ENCODE results near the gene ADAMTSL5.
"Not testable (repeated sequence)": the region's sequence is repeated elsewhere in the genome, so short reads cannot be mapped to it uniquely, and the experiment has no call there.

The ADAMTSL5 gene

DNA sequence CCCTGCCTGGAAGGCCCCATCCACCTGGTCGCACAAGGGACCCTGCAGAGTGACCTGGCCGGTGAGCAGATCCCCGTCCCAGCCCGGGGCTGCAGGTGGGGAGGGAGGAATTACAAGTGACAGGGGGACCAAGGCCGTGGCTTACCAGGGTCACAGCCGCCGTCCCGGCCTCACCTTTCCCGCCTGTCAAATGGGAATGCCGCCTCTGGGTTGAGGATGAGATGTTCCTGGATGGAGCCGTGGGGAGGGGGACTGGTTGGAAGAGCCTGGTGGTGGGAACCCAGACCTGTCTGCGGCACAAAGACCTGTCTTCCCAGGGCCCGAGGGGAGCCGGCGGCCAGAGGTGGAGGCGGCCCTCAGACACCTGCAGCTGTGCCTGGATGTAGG is 16.6 kb upstream of the ADAMTSL5 start:
- no peak for DNase-seq

DNA sequence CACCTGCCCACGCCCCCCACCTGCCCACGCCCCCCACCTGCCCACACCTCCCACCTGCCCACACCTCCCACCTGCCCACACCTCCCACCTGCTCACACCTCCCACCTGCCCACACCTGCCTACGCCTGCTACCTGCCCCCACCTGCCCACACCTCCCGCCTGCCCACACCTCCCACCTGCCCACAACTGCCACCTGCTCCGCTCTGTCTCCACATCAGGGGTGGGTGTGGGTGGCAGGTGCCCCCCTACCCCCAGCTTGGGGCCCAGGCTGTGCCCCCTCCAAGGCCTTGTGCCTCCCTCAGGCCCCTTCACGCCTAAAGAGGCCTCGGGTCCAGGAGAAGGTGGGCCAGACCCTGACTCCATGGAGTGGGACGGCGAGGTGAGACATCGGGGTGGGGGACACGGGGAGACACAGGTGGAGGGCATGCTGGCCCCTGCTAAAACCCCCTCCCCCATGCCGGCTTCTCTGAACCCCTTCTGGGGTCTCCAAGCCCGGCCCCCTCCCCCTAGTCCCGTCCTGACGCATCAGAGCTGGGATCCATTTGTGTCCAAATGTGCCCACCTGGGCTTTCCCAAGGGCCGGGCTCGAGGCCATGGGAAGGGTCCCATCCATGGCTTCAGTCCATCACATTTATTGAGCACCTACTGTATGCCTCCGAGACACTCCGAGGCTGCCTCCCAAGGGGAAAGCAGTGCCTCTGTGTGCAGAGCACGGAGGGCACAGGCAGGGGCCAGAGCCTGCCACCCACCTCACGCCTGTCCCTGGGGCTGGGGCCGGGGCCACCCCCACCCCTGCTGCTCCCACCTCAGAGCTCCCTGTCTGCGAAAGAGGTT is 16.0 kb upstream of the ADAMTSL5 start:
- DNase-seq, result no peak

DNA sequence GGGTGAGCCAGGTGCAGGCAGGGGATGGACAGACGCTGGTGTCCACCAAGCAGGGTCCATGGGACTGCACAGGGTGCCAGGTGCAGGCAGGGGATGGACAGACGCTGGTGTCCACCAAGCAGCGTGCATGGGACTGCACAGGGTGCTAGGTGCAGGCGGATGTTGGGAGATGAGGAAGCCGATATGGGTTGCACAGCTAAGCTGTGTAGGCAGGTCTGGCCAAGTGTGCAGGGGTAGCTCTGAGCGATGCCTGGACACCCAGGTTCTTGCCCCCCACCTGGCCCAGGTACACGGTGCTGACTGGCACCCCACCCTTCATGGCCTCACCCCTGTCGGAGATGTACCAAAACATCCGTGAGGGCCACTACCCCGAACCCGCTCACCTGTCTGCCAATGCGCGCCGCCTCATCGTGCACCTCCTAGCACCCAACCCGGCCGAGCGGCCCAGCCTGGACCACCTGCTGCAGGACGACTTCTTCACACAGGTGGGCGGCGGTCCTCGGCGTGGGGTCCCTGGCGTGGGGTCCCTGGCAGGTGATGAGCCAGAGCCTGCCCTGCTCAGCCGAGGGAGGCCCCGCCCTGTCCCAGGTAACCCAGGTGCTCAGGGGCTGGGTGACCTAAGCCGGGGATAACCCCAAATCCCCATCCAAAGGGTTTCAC is 15.0 kb upstream of the ADAMTSL5 start:
- DNase-seq, result no peak

DNA sequence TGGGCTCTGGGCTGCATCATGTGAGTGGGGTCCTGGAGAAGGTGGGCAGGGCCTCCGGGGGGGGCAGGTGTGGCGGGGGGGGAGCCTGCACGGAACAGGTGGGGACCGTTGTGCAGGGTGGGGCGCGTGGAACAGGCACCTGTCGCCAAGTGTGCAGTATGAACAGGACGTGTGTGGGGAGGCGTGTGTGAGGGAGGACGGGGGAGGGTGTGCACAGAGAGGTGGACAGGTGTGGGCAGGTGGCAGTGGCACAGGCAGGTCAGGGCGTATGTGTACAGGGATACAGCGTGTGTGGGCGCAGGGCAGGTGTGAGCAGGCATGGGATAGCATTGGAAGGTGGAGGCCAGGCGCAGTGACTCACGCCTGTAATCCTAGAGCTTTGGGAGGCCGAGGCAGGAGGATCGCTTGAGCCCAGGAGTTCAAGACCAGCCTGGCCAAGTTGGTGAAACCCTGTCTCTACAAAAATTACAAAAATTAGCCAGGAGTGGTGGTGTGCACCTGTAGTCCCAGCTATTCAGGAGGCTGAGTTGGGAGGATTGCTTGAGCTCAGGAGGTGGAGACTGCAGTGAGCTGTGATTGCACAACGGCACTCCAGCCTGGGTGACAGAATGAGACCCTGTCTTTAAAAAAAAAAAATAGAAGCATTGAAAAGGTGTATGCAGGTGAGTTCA is 14.3 kb upstream of the ADAMTSL5 start:
- DNase-seq, result no peak

DNA sequence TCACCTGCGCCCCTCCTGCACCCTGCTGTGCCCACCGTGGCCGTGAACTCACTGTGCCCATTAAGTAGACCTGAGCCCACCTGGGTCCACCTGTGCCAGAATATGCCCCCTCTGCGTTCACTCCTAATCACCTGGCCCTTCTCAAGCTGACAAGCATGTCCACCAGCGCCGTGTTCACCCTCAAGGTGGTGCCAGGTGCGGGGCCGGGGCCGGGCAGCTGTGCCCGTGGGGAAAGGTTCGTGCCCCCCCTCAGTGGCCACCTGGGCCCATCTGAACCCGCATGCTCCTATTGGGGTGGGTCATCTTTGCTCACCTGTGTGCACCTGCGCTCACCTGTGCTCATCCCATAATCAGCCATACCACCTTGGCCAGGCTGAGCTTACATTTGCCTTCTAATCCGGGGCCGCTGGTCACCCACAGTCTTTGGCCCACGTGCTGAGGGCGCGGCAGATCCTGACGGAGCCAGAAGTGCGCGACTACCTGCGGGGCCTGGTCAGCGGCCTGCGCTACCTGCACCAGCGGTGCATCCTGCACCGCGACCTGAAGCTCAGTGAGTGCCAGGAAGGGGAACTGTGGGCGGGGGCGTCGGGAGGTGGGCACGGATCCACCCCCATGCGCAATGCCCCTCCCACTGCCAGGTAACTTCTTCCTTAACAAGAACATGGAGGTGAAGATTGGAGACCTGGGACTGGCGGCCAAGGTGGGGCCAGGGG is 13.4 kb upstream of the ADAMTSL5 start:
- no peak for DNase-seq

DNA sequence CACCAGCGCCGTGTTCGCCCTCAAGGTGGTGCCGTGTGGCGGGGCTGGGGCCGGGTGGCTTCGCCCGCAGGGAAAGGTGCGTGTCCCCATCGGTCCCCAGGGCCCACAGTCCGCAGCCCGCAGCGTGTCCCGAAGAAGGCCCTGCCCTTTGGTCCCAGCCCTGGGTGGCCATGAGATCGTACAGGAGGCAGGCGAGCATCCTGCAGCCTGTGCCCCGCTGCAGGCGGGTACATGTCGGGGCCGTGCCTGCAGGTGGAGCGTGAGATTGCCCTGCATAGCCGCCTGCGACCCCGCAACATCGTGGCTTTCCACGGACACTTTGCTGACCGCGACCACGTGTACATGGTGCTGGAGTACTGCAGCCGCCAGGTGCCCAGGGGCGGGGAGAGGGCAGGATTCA is 12.5 kb upstream of the ADAMTSL5 start:
- DNase-seq, result no peak

DNA sequence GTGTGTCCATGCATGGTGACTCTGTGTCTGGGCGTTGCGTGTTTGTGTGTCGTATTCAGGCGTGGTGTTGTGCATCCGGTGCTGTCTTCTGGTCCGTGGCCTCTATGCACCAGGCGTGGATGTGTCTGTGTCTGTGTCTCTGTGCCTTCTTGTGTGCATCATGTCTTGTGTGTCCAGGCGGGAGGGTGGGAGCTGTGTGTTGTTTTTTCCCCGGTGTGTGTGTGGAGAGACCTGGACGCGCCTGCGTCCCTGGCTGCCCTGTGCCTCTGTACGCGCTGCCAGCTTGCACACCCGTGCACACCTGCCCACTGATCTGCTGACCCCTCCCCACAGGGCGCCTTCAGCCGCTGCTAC is 12.1 kb upstream of the ADAMTSL5 start:
- no peak for DNase-seq

DNA sequence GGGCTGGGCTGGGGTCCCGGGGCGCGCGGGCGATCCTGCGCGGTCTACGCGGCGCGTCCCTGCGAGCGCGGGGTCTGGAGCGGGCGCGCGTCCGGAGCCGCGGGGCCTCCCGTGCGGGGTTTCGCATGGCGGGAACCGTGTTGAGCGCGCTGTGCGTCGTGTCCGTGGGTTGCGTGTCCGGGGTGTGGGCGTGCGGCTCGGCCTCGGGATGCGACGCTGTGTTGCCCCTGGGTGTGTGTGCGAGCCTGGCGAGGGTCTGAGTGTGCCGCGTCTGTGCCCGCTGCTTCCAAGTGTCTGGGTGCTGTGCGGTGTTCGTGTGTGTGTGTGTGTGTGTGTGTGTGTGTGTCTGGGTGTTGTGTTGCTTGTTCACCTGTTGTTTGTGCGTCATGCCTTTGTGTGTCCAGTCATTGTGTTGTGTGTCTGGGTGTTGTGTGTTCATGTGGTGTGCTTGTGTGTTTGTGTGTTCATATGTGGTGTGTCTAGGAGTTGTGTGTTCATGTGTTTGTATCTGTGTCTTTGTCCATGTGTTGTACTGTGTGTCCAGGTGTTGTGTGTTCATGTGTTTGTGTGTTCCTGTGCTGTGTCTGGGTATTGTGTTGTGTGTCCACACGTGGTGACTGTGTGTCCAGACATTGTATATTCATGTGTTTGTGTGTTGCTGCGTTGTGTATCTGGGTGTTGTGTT is 11.6 kb upstream of the ADAMTSL5 start:
- DNase-seq, result no peak

DNA sequence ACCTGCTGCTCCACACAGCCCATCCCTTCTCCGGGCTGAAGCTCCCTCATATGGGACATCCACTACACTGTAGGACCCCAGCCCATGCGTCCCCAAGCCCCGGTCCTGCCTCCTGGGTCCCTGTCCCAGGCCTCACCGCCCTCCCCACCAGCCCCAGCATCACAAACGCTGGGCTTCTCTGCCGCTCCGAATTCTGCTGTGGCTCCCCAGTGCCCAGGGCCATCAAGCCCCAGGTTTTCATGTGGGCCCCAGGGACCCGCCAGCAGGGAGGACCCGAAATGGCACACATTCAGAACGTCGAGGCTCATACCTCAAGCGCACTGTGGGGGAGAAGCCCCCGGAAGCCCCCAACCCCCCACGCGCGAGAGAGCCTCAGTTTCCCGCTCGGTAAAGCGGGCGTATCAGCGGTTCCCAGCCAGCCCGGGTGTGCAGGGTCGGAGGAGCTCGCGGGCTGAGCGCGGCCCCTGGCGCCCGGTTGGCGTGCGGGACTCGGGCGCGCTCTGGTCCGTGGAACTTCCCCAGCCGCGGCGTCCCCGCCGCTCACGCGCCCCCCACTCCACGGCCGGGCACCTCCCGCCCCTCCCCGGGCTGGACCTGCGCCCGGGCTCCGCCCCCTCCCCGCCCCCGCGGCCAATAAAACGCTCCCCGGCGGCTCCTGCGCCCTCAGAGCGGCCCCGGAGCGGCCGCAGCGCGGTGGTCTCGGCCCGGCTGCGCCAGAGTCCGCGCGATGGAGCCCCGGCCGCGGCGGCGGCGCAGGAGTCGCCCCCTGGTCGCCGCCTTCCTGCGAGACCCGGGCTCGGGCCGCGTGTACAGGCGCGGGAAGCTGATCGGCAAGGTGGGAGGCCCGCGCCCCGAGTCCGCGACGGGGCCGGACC is 10.8 kb upstream of the ADAMTSL5 start, which contains the start of gene PLK5:
TSS of gene PLK5 (plus strand) at position 666 of the 875 bp plus-strand sequence. CDS start 2,920 bp downstream, outside the sequence.
- DNase-seq, result no peak

DNA sequence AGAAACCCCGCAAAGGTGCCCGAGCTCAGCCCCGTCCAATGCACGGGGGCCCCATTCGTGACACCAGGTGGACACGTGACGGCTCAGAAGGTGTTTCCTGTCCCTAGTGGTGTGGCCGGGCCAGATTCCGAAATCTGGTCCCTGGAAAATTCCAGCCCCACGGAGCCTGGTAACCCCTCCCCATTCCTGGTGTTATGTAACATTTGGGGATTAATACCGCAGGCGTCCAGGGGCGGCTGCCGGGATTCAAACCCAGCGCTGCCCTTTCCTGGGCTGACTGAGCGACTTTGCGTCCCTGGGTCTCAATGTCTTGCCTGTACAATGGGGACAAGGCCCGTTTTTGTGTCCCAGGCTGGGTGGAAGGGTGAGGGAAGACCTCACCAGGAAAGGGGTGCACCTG is 10.0 kb upstream of the ADAMTSL5 start:
- no peak for DNase-seq

DNA sequence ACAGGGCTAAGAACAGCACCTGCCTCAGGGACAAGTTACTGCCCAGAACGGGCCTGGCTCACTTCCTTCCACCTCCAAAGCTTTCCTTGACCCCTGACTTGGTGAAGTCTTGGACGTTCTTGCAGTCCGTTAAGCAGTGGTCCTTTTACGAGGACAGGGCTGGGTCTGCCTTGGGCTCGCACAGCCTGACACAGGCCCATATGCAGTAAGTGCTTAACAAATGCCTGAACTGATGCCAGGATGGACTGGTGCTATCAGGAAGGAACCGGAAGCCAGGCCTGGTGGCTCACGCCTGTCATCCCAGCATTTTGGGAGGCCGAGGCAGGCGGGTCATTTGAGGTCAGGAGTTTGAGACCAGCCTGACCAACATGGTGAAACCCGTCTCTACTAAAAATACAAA is 9.2 kb upstream of the ADAMTSL5 start:
- DNase-seq, result no peak

DNA sequence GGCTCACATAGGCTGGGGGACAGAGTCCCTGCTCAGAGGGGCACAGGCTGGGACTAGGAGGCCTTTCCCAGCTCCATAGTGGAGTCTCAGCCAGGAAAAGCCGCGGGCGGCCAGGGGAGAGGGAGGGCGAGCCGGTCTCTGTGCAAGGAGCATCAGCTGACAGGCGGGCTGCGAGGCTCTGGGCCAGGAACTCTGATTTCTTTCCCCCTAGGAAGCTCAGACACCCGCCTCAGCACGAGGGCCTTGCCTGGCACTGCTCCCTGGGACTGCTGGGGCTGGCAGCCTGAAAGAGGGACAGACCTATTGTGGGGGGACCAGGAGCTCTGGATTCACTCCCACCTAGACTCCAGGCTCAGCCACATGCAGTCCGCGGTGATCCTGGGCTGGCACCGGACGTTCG is 8.8 kb upstream of the ADAMTSL5 start:
- DNase-seq, result no peak

DNA sequence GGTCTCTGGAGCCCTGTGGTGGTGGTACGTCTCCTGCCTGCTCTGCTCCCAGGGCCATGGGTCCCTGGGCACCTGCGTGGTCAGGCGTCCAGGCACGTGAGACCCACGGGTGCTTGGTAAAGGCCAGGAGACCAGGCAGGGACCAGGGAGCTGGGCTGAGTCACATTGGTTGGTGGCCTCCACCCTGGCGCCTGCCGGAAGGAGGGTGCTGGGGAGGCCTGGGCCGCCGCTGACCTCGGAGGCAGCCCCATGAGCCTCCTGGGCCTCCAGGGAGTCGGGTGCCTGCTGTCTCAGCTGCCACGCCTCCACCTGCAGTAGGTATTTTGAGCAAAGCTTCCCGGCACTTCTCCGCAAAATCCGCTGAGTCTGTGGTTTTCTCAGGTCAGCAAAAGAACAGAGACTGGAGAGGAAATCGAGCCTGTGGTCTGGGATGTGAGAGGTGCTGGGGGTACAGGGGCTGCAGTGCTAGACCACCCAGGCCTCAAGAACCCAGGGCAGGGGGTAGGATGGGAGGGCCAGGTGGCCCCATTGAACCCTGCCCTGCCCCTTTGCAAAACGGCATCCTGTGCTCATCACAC is 7.5 kb upstream of the ADAMTSL5 start:
- DNase-seq, result no peak

DNA sequence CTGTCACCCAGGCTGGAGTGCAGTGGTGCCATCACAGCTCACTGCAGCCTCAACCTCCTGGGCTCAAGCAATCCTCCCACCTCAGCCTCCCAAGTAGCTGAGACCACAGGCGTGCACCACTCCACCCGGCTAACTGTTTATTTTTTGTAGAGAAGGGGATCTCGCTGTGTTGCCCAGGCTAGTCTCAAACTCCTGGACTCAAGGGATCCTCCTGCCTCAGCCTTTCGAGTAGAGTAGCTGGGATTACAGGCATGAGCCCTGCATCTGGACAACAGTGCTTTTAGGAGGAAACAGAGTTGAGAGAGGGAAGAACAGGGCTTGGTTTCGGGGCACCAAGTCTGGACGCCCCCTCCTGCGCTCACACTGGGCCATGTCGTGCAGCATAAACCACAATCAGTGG is 7.0 kb upstream of the ADAMTSL5 start:
- DNase-seq, result not testable (repeated sequence)

DNA sequence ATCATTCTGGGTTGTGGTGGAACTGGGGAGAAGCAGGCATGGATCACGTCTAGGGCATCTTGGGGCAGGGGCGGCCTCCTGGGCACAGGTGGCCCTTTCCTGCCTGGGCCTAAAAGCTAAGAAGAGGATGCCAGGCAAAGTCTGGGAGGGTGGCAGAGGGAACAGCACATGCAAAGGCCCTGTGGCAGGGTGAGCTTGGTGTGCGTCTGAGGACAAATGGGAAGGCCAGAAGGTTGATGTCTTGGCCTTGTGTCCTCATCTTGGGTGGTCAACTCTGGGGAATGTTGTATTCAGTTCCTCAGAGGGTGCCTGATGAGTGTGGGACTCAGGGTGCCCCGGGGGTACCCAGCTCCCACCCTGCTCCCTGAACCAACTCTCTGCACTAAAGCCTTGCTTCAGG is 5.7 kb upstream of the ADAMTSL5 start:
- DNase-seq, result no peak

DNA sequence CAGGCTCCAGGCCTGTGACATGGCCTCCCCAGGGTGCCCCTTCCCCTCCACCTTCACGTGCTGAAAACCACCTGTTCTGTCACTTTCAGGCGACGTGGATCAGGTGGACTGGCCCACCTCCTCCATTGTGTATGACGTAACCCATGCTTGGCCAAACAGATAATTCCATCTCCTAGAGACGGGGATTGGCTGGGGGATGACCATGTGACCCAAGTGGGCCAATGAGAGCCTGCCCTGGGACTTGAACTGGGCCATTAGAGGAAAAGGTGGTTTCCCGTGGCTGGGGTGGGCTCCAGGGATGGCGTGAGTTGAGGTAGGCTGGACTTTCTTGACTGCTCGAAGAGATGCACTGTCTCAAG is 3.6 kb upstream of the ADAMTSL5 start:
- no peak for DNase-seq

DNA sequence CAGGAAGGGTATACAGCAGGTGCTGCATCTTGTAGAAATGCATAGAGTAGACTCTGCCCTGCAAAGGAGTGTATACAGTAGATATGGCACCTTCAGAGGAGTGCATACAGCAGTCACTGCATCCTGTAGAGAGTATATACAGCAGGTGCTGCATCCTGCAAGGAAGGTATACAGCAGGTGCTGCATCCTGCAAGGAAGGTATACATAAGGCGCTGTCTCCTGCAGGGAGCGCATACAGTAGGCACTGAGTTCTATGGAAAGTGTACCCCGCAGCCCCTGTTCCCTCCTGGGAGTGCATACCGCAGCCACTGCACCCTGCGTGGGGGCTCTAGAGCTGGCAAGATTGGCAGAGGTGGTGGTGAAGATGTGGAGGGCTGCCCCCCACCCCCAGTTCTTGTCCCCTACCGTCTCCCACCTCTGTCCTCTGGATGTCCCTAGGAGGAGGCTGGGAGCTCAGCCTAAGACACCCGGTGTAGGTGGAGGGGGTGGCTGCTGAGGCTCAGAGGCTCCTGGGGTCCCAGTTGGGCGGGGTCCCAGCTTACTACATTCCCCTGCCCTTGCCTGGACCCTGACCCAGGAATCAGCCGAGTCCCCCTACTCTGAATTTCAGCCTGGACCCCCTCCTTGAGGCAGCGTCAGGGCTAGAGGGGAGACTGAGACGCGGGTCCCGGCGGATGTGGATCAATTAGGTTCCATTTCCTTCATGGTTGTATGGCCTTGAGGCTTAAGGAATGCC is 2.3 kb upstream of the ADAMTSL5 start:
- DNase-seq, result no peak

DNA sequence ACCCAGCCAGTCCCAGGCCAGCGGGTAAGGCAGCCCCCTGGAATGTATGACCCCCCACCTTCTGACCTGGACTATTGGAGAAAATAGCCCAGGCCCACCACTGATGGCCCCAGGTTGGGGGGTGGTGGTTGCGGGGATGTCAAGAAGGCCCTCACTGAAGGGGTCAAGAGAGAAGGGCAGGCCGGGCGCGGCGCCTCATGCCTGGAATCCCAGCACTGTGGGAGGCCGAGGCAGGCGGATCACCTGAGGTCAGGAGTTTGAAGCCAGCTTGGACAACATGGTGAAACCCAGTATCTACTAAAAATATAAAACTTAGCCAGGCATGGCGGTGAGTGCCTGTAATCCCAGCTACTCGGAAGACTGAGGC is 1.5 kb upstream of the ADAMTSL5 start:
- DNase-seq, result no peak

DNA sequence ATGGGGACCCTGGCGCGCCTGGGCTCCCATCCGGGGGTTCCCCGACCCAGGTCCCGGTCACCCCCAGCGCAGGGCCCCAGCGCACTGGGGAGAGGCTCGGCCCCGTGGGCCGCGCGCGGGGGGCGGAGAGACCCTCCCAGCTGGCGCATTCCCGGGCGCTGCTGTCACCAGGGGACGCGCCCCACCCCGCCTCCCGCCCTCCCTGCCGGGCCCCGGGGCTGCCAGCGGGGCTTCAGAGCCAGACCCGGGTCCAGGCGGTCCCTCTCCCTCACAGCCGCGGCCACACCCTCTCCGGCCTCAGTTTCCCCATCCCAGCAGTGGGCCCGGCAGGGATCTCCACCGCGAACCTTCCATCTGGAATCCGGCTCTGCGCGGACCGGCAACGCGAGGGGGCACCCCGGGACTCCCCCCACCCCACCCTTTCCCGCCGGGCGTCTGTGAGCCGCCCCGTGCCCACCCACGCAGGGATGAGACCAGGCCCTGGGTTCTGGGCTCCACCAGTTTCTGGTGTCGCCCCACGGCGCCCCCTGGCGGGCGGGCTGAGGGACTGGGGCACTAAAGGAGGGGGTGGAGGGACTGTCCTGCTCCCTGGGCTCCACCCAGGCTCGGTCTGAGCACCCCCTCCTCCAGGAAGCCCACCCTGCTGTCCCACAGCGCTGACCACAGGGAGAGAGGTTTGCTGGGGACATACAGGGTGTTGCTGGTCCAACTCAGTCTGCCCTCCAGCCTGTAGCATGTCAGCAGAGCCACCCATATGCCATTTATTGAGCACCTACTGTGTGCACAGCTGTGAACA is 878 bp upstream of the ADAMTSL5 start:
- peak; percentile 70 for DNase-seq

All from CD4-positive, alpha-beta T cell treated with Interleukin-17A for 1 hour (primary cell).